GM23248 (cell line): Measurements from ENCODE around the gene MPP3.

Experiments used
- EZH2 ChIP-seq: fragments of 200-600 bp; sonication (generic); IDR thresholded peaks from 2 replicates; pipeline ENCODE4 v1.6.1; 2018; ENCODE audit warnings: antibody characterized with exemption, mild to moderate bottlenecking; ENCODE audit not compliant: insufficient read depth, poor library complexity, severe bottlenecking
- EZH2phosphoT487 ChIP-seq: fragments of 200-600 bp; sonication (generic); IDR thresholded peaks from 2 replicates; pipeline ENCODE4 v1.6.1; 2018; ENCODE audit warnings: antibody characterized with exemption, moderate library complexity, mild to moderate bottlenecking, low read depth; ENCODE audit not compliant: insufficient read depth

DNA sequence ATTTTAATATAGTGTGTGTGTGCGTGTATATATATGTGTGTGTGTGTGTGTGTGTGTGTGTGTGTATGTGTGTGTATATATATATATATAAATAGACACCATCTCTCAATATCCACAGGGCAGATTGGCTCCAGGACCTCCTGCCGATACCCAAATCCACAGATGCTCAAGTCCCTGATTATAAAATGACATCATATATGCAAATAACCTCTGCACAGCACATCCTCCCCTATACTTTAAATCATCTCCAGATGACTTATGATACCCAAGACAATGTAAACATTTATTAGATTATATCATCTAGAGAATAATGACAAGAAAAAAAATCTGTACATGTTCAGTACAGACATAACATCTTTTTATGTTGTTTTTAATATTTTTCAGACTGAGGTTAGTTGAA, 62.0 kb downstream of the MPP3 start:
- TF ChIP-seq EZH2 (no peak), EZH2phosphoT487 (no peak)
